ENCODE results near the gene C1orf210. TPM values are rescaled to one million over a fixed set of nuclear protein-coding genes. Genes with fewer than 3 reads are reported as not detected.

Gene C1orf210
- total RNA-seq, 1 experiment from 2014 or later = 12.8 TPM

- no peak for TF ChIP-seq ETV6 (CRISPR knock-in tag; IDR thresholded peaks at IDR 0.05)
Measured at GRCh38 chr1:43305926-43306687, 20.7 kb upstream of the C1orf210 start (continued).

- DNase-seq (ENCODE audit: low spot score) (no peak), ATAC-seq (no peak)
- Mint-ChIP-seq H3K27me3 (ENCODE audit: low read depth) (no peaks in the 10 kb centered on the region; the same call in 1 of the 2 replicates), H3K9me3 (no peaks in the 10 kb centered on the region), H3K4me3 (no peak overlapping the region), H3K4me1 (no peaks in the 10 kb centered on the region), H3K36me3 (no peaks in the 10 kb centered on the region), H3K27ac (no peak overlapping the region)
- TF ChIP-seq ZNF121 (CRISPR knock-in tag; IDR thresholded peaks at IDR 0.05) (no peak), FOXK1 (CRISPR knock-in tag; IDR thresholded peaks at IDR 0.05) (no peak), GABPB1 (CRISPR knock-in tag; IDR thresholded peaks at IDR 0.05) (no peak), TEAD4 (CRISPR knock-in tag; IDR thresholded peaks at IDR 0.05) (no peak), RELA (CRISPR knock-in tag; IDR thresholded peaks at IDR 0.05; ENCODE audit: borderline replicate concordance) (no peak), JUN (CRISPR knock-in tag; IDR thresholded peaks at IDR 0.05) (no peak), TP53 (CRISPR knock-in tag; IDR thresholded peaks at IDR 0.05) (no peak), PRRX2 (CRISPR knock-in tag; IDR thresholded peaks at IDR 0.05) (no peak), ZMAT4 (CRISPR knock-in tag; IDR thresholded peaks at IDR 0.05) (no peak), ZNF425 (CRISPR knock-in tag; conservative IDR thresholded peaks at IDR 0.05) (no peak), ZNF423 (CRISPR knock-in tag; IDR thresholded peaks at IDR 0.05) (no peak), ATF2 (CRISPR knock-in tag; IDR thresholded peaks at IDR 0.05; ENCODE audit: borderline replicate concordance, low read depth) (no peak), ZNF138 (CRISPR knock-in tag; conservative IDR thresholded peaks at IDR 0.05) (no peak), CDX4 (CRISPR knock-in tag; IDR thresholded peaks at IDR 0.05; ENCODE audit: borderline replicate concordance) (no peak)
- ChIA-PET CTCF (no interaction called here), POLR2A (no interaction called here)
Measured at GRCh38 chr1:43305461-43305860, 20.1 kb upstream of the C1orf210 start.

GRCh38 chr1:43304771-43305300 is 19.5 kb upstream of the C1orf210 start:
- Mint-ChIP-seq H3K4me1 (peaks cover 1% of the 10 kb centered on the region; the same call in 1 of the 2 replicates), H3K27ac (no peak overlapping the region), H3K9me3 (no peaks in the 10 kb centered on the region), H3K27me3 (ENCODE audit: low read depth) (no peaks in the 10 kb centered on the region; the same call in 1 of the 2 replicates), H3K4me3 (no peak overlapping the region), H3K36me3 (no peaks in the 10 kb centered on the region)
- ATAC-seq (no peak), DNase-seq (ENCODE audit: low spot score) (no peak)
- TF ChIP-seq NFE2L1 (CRISPR knock-in tag; IDR thresholded peaks at IDR 0.05) = no peak
- CTCF ChIA-PET = no interaction called here
- POLR2A ChIA-PET = no interaction called here

- no peak overlapping the region for H3K4me3 Mint-ChIP-seq
- POLR2A ChIA-PET = no interaction called here
- H3K9me3 Mint-ChIP-seq = no peaks in the 10 kb centered on the region
- no peaks in the 10 kb centered on the region for H3K36me3 Mint-ChIP-seq
- DNase-seq (ENCODE audit: low spot score) (no peak), ATAC-seq (no peak)
- no peaks in the 10 kb centered on the region; the same call in 1 of the 2 replicates for H3K27me3 Mint-ChIP-seq (ENCODE audit: low read depth)
- H3K27ac Mint-ChIP-seq = peak overlapping the region; percentile 69; the same call in 1 of the 2 replicates
- CTCF ChIA-PET = no interaction called here
- H3K4me1 Mint-ChIP-seq = peaks cover 7% of the 10 kb centered on the region; the same call in 1 of the 2 replicates
- TF ChIP-seq GTF2I (CRISPR knock-in tag; conservative IDR thresholded peaks at IDR 0.05) (no peak), NFYB (CRISPR knock-in tag; conservative IDR thresholded peaks at IDR 0.05; ENCODE audit: low read depth) (no peak), ATF3 (CRISPR knock-in tag; conservative IDR thresholded peaks at IDR 0.05) (no peak), SOX15 (CRISPR knock-in tag; IDR thresholded peaks at IDR 0.05) (no peak), TEAD4 (CRISPR knock-in tag; IDR thresholded peaks at IDR 0.05) (no peak), ZNF138 (CRISPR knock-in tag; conservative IDR thresholded peaks at IDR 0.05) (no peak), CREB1 (CRISPR knock-in tag; IDR thresholded peaks at IDR 0.05) (no peak), ZSCAN18 (CRISPR knock-in tag; IDR thresholded peaks at IDR 0.05) (no peak), EMX1 (CRISPR knock-in tag; IDR thresholded peaks at IDR 0.05) (no peak), RELA (CRISPR knock-in tag; IDR thresholded peaks at IDR 0.05; ENCODE audit: borderline replicate concordance) (no peak), ZBTB21 (CRISPR knock-in tag; IDR thresholded peaks at IDR 0.05; ENCODE audit: borderline replicate concordance) (no peak), ZNF232 (CRISPR knock-in tag; IDR thresholded peaks at IDR 0.05) (no peak), ESRRA (CRISPR knock-in tag; IDR thresholded peaks at IDR 0.05; ENCODE audit: borderline replicate concordance) (no peak)
Measured at GRCh38 chr1:43304314-43304681, 18.9 kb upstream of the C1orf210 start.
